Measurements from ENCODE around the gene BRIP1. TPM values are rescaled to one million over a fixed set of nuclear protein-coding genes. Genes with fewer than 3 reads are reported as not detected.
"Not testable (repeated sequence)": the region's sequence is repeated elsewhere in the genome, so short reads cannot be mapped to it uniquely, and the experiment has no call there.

The BRIP1 gene
- total and polyA plus RNA-seq, 10 donors, result 0.41 to 3.7 (median 1.5) TPM

GRCh38 chr17:61904094-61904710 lies 40.9 kb upstream of the BRIP1 start:
- no peak for DNase-seq
- peaks cover 0 to 11% (median 0%) of the 10 kb centered on the region in 6 donors for H3K4me1 ChIP-seq
- no peaks in the 10 kb centered on the region for H3K27me3 ChIP-seq (replicated peaks in 1 of 7)
- WGBS, 5 donors, result 67 to 80% (median 74%) methylated on average over 5 of the region's 5 CpGs
- TF ChIP-seq CTCF (IDR thresholded peaks at IDR 0.05 in 8 of 11, conservative IDR thresholded peaks at IDR 0.05 in 3 of 11) (no peak), POLR2AphosphoS5 (IDR thresholded peaks at IDR 0.05) (no peak), POLR2A (IDR thresholded peaks at IDR 0.05) (no peak)
- peaks cover 0 to 97% (median 51%) of the 10 kb centered on the region in 6 donors for H3K36me3 ChIP-seq
- peak overlapping the region in 7 of 8 donors; percentile 2 to 71 (median 61) for H3K27ac ChIP-seq
- intact Hi-C loops (cut with DNase I; ENCODE audit: low total_unique reads), result no loop called here
- peak overlapping the region in 2 of 8 donors; percentile 11 to 50 for H3K4me3 ChIP-seq
- H3K9me3 ChIP-seq, result no peaks in the 10 kb centered on the region

GRCh38 chr17:61903251-61903650 lies 39.9 kb upstream of the BRIP1 start:
- Histone ChIP-seq H3K36me3 (peaks cover 0 to 97% (median 49%) of the 10 kb centered on the region in 6 donors), H3K27me3 (replicated peaks in 1 of 7) (no peaks in the 10 kb centered on the region), H3K27ac (no peak overlapping the region), H3K4me3 (no peak overlapping the region), H3K4me1 (peaks cover 0 to 11% (median 0%) of the 10 kb centered on the region in 6 donors), H3K9me3 (no peaks in the 10 kb centered on the region)
- intact Hi-C loops (cut with DNase I; ENCODE audit: low total_unique reads), result no loop called here
- TF ChIP-seq CTCF (IDR thresholded peaks at IDR 0.05 in 8 of 11, conservative IDR thresholded peaks at IDR 0.05 in 3 of 11), result no peak
- no peak for TF ChIP-seq POLR2AphosphoS5 (IDR thresholded peaks at IDR 0.05)
- no peak for TF ChIP-seq POLR2A (IDR thresholded peaks at IDR 0.05)
- WGBS, 5 donors, result 93 to 99% (median 96%) methylated on average over 3 of the region's 3 CpGs
- DNase-seq, result no peak

- Histone ChIP-seq H3K36me3 (peaks cover 0 to 99% (median 52%) of the 10 kb centered on the region in 6 donors), H3K4me3 (no peak overlapping the region), H3K27me3 (replicated peaks in 1 of 7) (no peaks in the 10 kb centered on the region), H3K9me3 (no peaks in the 10 kb centered on the region), H3K4me1 (no peaks in the 10 kb centered on the region), H3K27ac (no peak overlapping the region)
- intact Hi-C loops (cut with DNase I; ENCODE audit: low total_unique reads), result no loop called here
- TF ChIP-seq CTCF (IDR thresholded peaks at IDR 0.05 in 8 of 11, conservative IDR thresholded peaks at IDR 0.05 in 3 of 11) (no peak), POLR2A (IDR thresholded peaks at IDR 0.05) (no peak), POLR2AphosphoS5 (IDR thresholded peaks at IDR 0.05) (no peak)
- whole genome bisulfite sequencing, 5 donors, result 88 to 98% (median 96%) methylated on average over 2 of the region's 2 CpGs
- DNase-seq, result no peak
These were observed 34.3 kb upstream of the BRIP1 start for GRCh38 chr17:61897548-61898180.

- no peaks in the 10 kb centered on the region for H3K9me3 ChIP-seq
- no peak for TF ChIP-seq POLR2AphosphoS5 (IDR thresholded peaks at IDR 0.05)
- TF ChIP-seq POLR2A (IDR thresholded peaks at IDR 0.05), result no peak
- no peak for TF ChIP-seq CTCF (IDR thresholded peaks at IDR 0.05 in 8 of 11, conservative IDR thresholded peaks at IDR 0.05 in 3 of 11)
- 44 to 78% (median 65%) methylated on average over 2 of the region's 2 CpGs for WGBS, 5 donors
- peaks cover 0 to 100% (median 59%) of the 10 kb centered on the region in 6 donors for H3K36me3 ChIP-seq
- H3K4me1 ChIP-seq, result no peaks in the 10 kb centered on the region
- H3K27me3 ChIP-seq (replicated peaks in 1 of 7), result no peaks in the 10 kb centered on the region
- H3K4me3 ChIP-seq, result no peak overlapping the region
- H3K27ac ChIP-seq, result no peak overlapping the region
- intact Hi-C loops (cut with DNase I; ENCODE audit: low total_unique reads), result no loop called here
- no peak for DNase-seq
These were observed 32.1 kb upstream of the BRIP1 start for GRCh38 chr17:61895391-61895790.

GRCh38 chr17:61894310-61894709 lies 31.0 kb upstream of the BRIP1 start:
- H3K9me3 ChIP-seq; intact Hi-C loops (cut with DNase I; ENCODE audit: low total_unique reads); H3K4me3 ChIP-seq; H3K27me3 ChIP-seq (replicated peaks in 1 of 7); H3K27ac ChIP-seq; DNase-seq; H3K4me1 ChIP-seq: not testable (repeated sequence)
- peaks cover 0 to 100% (median 66%) of the 10 kb centered on the region in 6 donors for H3K36me3 ChIP-seq
- 80 to 92% (median 90%) methylated on average over 5 of the region's 5 CpGs for WGBS, 5 donors

GRCh38 chr17:61887733-61888132 lies 24.4 kb upstream of the BRIP1 start:
- H3K27me3 ChIP-seq (replicated peaks in 1 of 7); DNase-seq; intact Hi-C loops (cut with DNase I; ENCODE audit: low total_unique reads); H3K27ac ChIP-seq; H3K4me3 ChIP-seq; H3K4me1 ChIP-seq; H3K9me3 ChIP-seq: not testable (repeated sequence)
- WGBS, 5 donors, result 94 to 98% (median 96%) methylated on average over 6 of the region's 6 CpGs
- H3K36me3 ChIP-seq, result peaks cover 0 to 100% (median 73%) of the 10 kb centered on the region in 6 donors
